ENCODE measurements around the gene IGFBP7. TPM values are rescaled to one million over a fixed set of nuclear protein-coding genes. Genes with fewer than 3 reads are reported as not detected.

The IGFBP7 gene
- polyA plus RNA-seq, 1 experiment = 655 TPM

DNA sequence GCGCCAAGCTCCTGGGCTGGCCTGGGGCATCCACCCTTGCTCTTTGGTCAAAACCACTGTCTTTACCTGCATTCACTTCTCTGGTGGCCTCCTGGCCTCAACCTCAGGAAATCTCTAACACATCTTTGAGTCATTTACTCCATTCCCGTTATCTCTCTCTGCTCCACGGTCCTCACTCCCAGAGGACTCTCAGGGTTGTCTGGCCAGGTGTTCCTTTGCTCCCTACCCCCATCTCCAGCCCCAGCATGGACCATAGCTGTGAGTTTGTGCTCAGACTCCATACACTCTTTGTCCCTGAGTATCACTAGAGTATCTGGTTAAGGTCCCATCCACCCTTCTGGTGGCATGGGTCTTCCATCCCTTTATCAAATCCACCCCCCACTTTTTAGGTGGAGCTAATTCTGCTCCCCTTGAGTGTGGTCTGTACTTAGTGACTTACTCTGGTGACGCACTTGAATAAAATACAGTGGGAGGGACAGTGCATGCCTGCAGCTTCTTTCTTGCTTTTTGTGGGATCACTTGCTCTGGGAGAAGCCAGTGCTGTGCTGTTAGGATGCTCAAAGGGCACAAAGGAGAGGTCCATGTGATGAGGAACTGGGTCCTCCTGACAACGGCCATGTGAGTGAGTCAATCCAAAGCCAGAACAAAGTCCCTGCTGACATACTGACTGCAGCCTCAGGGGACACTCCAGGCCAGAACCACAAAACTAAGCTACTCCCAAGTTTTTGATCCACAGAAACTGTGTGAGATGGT is 44.3 kb downstream of the IGFBP7 start:
- POLR2A ChIA-PET = interaction anchor here (1.1 to 5.1 kb wide), 10 partner anchors 9 to 67 kb away, joined by 3 to 49 read pairs (median 6); no protein-coding TSS in a partner anchor
- H3K27ac ChIP-seq (ENCODE audit: low read depth, low read length) = peak overlapping the region; percentile 88
- no peaks in the 10 kb centered on the region for H3K9me3 ChIP-seq (ENCODE audit: control insufficient read depth, insufficient read depth, low read length)
- CTCF ChIA-PET = interaction anchor here (1.2 to 3.5 kb wide), 4 partner anchors 10 to 98 kb away, joined by 9 to 23 read pairs (median 15); no protein-coding TSS in a partner anchor
- H3K4me3 ChIP-seq (ENCODE audit: low read depth, low read length) = peak overlapping the region; percentile 24
- no peak for DNase-seq (ENCODE audit: low read depth, low spot score)
- TF ChIP-seq, protein P1, sequence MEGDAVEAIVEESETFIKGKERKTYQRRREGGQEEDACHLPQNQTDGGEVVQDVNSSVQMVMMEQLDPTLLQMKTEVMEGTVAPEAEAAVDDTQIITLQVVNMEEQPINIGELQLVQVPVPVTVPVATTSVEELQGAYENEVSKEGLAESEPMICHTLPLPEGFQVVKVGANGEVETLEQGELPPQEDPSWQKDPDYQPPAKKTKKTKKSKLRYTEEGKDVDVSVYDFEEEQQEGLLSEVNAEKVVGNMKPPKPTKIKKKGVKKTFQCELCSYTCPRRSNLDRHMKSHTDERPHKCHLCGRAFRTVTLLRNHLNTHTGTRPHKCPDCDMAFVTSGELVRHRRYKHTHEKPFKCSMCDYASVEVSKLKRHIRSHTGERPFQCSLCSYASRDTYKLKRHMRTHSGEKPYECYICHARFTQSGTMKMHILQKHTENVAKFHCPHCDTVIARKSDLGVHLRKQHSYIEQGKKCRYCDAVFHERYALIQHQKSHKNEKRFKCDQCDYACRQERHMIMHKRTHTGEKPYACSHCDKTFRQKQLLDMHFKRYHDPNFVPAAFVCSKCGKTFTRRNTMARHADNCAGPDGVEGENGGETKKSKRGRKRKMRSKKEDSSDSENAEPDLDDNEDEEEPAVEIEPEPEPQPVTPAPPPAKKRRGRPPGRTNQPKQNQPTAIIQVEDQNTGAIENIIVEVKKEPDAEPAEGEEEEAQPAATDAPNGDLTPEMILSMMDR (IDR thresholded peaks at IDR 0.05; ENCODE audit: low read depth, low read length) = no peak
- no peaks in the 10 kb centered on the region for H3K27me3 ChIP-seq (ENCODE audit: control insufficient read depth, insufficient read depth, low read length)

DNA sequence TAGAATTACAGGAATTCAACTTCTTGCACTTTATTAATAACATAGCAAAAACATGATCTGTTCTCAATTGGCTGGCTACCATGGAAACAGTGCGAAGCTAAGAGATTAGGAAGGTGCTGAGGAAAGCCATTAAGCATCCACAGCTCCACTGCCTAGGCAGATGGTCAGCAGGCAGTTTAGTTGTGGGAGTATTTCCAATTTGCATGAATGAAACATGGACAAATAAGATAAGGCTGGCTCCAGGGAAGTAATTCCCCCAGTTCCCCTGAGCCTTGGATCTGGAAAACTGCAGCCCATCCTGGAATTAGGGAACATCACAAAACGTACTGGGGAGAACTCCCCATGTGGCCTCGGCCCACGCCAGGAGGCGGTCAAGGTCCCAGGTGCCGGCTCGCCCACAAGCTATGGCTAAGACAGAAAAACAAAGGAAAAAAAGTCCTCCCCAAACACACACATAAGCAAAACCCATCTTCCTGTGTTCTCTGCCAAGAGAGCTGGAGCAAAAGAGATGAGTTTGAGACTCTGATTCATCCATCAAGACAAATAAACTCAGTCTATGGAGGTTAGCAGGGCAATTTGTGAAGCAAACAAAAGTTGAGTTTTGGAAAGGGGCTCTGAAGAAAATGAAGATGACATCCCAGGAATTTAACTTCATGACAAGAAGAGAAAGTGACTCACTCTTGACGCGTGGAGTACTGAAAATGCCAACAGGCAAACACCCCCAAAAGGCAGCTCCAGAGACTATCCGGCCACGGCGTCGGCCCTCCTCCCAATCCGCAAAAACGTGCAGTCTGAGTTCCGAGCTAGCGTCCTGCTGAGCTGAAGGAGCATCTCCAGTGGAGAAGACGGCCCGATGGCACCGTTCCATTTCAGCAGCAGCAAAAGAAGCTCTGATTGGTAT is 45.1 kb downstream of the IGFBP7 start:
- no peaks in the 10 kb centered on the region for H3K27me3 ChIP-seq (ENCODE audit: control insufficient read depth, insufficient read depth, low read length)
- ChIA-PET POLR2A (interaction anchor here (0.6 to 5.1 kb wide), 12 partner anchors 10 to 87 kb away, joined by 3 to 49 read pairs (median 5); partner anchors contain the start of gene POLR2B), CTCF (interaction anchor here (1.2 to 3.5 kb wide), 4 partner anchors 11 to 98 kb away, joined by 9 to 23 read pairs (median 15); no protein-coding TSS in a partner anchor)
- H3K4me3 ChIP-seq (ENCODE audit: low read depth, low read length) = peak overlapping the region; percentile 31
- no peaks in the 10 kb centered on the region for H3K9me3 ChIP-seq (ENCODE audit: control insufficient read depth, insufficient read depth, low read length)
- peak overlapping the region; percentile 88 for H3K27ac ChIP-seq (ENCODE audit: low read depth, low read length)
- DNase-seq (ENCODE audit: low read depth, low spot score) = peak; percentile 84
- TF ChIP-seq, protein P1 (IDR thresholded peaks at IDR 0.05; ENCODE audit: low read depth, low read length) = no peak

DNA sequence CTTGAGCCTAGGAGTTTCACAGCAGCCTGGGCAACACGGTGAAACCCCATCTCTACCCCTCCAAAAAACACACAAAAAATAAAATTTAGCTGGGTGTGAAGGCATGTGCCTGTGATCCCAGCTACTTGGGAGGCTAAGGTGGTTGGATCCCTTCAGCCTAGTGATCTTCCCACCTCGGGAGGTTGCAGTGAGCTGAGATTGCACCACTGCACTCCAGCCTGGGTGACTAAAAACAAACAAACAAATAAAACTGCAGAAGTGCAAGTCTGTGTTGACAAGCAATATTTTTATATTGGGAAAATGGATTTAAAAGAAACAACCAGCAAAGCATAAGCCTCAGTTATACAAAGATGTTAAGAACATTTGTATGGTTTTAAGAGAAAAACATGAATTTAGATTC is 46.1 kb downstream of the IGFBP7 start:
- H3K9me3 ChIP-seq (ENCODE audit: control insufficient read depth, insufficient read depth, low read length) = no peaks in the 10 kb centered on the region
- CTCF ChIA-PET = interaction anchor here (2.4 to 3.5 kb wide), 3 partner anchors 11 to 99 kb away, joined by 9 to 23 read pairs (median 21); no protein-coding TSS in a partner anchor
- no peaks in the 10 kb centered on the region for H3K27me3 ChIP-seq (ENCODE audit: control insufficient read depth, insufficient read depth, low read length)
- TF ChIP-seq, protein P1 (IDR thresholded peaks at IDR 0.05; ENCODE audit: low read depth, low read length) = no peak
- no peak overlapping the region for H3K27ac ChIP-seq (ENCODE audit: low read depth, low read length)
- POLR2A ChIA-PET = interaction anchor here (1.5 to 5.1 kb wide), 4 partner anchors 18 to 35 kb away, joined by 5 to 49 read pairs (median 10); no protein-coding TSS in a partner anchor
- no peak for DNase-seq (ENCODE audit: low read depth, low spot score)
- H3K4me3 ChIP-seq (ENCODE audit: low read depth, low read length) = no peak overlapping the region

DNA sequence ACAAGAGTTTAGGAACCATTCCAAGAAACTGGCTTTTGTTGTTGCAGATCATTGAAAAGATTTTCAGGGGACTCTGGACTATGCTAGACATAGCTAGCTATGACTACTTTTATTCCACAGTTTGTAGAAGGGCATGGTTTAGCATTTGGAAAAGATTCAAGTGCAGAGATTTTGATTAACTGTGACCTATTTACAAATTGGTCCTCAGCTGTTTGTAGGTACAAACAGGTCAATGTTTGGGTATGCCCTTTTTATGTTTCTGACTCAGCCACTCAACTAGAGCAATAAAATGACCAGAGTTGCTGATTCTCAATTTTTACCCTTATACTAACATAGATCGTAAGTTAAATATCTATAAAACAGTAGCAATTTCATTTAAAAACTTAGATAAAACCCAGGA is 46.7 kb downstream of the IGFBP7 start:
- CTCF ChIA-PET = interaction anchor here (3.1 to 3.8 kb wide), 2 partner anchors 100 kb away, joined by 23 read pairs; no protein-coding TSS in a partner anchor
- H3K27ac ChIP-seq (ENCODE audit: low read depth, low read length) = no peak overlapping the region

More for the DNA sequence above, 46.7 kb downstream of the IGFBP7 start:
- no peak for DNase-seq (ENCODE audit: low read depth, low spot score)
- H3K27me3 ChIP-seq (ENCODE audit: control insufficient read depth, insufficient read depth, low read length) = no peaks in the 10 kb centered on the region
- TF ChIP-seq, protein P1 (IDR thresholded peaks at IDR 0.05; ENCODE audit: low read depth, low read length) = no peak
- no peaks in the 10 kb centered on the region for H3K9me3 ChIP-seq (ENCODE audit: control insufficient read depth, insufficient read depth, low read length)
- H3K4me3 ChIP-seq (ENCODE audit: low read depth, low read length) = no peak overlapping the region
- POLR2A ChIA-PET = interaction anchor here (5.1 kb wide), 1 partner anchor 19 kb away, joined by 49 read pairs; no protein-coding TSS in a partner anchor
